ENCODE measurements around the gene CKM.
"Not testable (repeated sequence)": the region's sequence is repeated elsewhere in the genome, so short reads cannot be mapped to it uniquely, and the experiment has no call there.

The CKM gene

GRCh38 chr19:45312285-45312684, 10.4 kb downstream of the CKM start:
- H3K9me3 ChIP-seq (ENCODE audit: control insufficient read depth in 1 of 2, low read length in 2 of 2); H3K36me3 ChIP-seq (ENCODE audit: control insufficient read depth in 1 of 2, insufficient read depth in 2 of 2, low read length in 2 of 2); H3K4me1 ChIP-seq (ENCODE audit: control insufficient read depth in 1 of 2, insufficient read depth in 2 of 2, low read length in 2 of 2); H3K27me3 ChIP-seq (ENCODE audit: low read depth, low read length); H3K27ac ChIP-seq (ENCODE audit: low read length); H3K4me3 ChIP-seq (ENCODE audit: low read depth in 1 of 2, low read length in 2 of 2): not testable (repeated sequence)

GRCh38 chr19:45311621-45312020, 11.1 kb downstream of the CKM start:
- Histone ChIP-seq H3K4me3 (ENCODE audit: low read depth in 1 of 2, low read length in 2 of 2) (no peak overlapping the region), H3K27ac (ENCODE audit: low read length) (no peak overlapping the region), H3K36me3 (ENCODE audit: control insufficient read depth in 1 of 2, insufficient read depth in 2 of 2, low read length in 2 of 2) (no peaks in the 10 kb centered on the region), H3K4me1 (ENCODE audit: control insufficient read depth in 1 of 2, insufficient read depth in 2 of 2, low read length in 2 of 2) (no peaks in the 10 kb centered on the region), H3K27me3 (ENCODE audit: low read depth, low read length) (no peaks in the 10 kb centered on the region), H3K9me3 (ENCODE audit: control insufficient read depth in 1 of 2, low read length in 2 of 2) (no peaks in the 10 kb centered on the region)

- H3K27ac ChIP-seq (ENCODE audit: low read length); H3K4me1 ChIP-seq (ENCODE audit: control insufficient read depth in 1 of 2, insufficient read depth in 2 of 2, low read length in 2 of 2): not testable (repeated sequence)
Observed at GRCh38 chr19:45309322-45309721, 13.4 kb downstream of the CKM start.

GRCh38 chr19:45307361-45307760, 15.3 kb downstream of the CKM start:
- H3K27ac ChIP-seq (ENCODE audit: low read length) = no peak overlapping the region
- peaks cover 0 to 4% of the 10 kb centered on the region in 2 donors for H3K9me3 ChIP-seq (ENCODE audit: control insufficient read depth in 1 of 2, low read length in 2 of 2)
- no peak overlapping the region for H3K4me3 ChIP-seq (ENCODE audit: low read depth in 1 of 2, low read length in 2 of 2)
- H3K36me3 ChIP-seq (ENCODE audit: control insufficient read depth in 1 of 2, insufficient read depth in 2 of 2, low read length in 2 of 2) = peaks cover 0 to 7% of the 10 kb centered on the region in 2 donors
- no peaks in the 10 kb centered on the region for H3K4me1 ChIP-seq (ENCODE audit: control insufficient read depth in 1 of 2, insufficient read depth in 2 of 2, low read length in 2 of 2)
- no peaks in the 10 kb centered on the region for H3K27me3 ChIP-seq (ENCODE audit: low read depth, low read length)

More at GRCh38 chr19:45309322-45309721, 13.4 kb downstream of the CKM start:
- not testable (repeated sequence) for H3K27me3 ChIP-seq (ENCODE audit: low read depth, low read length); H3K4me3 ChIP-seq (ENCODE audit: low read depth in 1 of 2, low read length in 2 of 2); H3K9me3 ChIP-seq (ENCODE audit: control insufficient read depth in 1 of 2, low read length in 2 of 2); H3K36me3 ChIP-seq (ENCODE audit: control insufficient read depth in 1 of 2, insufficient read depth in 2 of 2, low read length in 2 of 2)

- Histone ChIP-seq H3K4me1 (ENCODE audit: control insufficient read depth in 1 of 2, insufficient read depth in 2 of 2, low read length in 2 of 2) (no peaks in the 10 kb centered on the region), H3K27me3 (ENCODE audit: low read depth, low read length) (no peaks in the 10 kb centered on the region), H3K4me3 (ENCODE audit: low read depth in 1 of 2, low read length in 2 of 2) (no peak overlapping the region), H3K9me3 (ENCODE audit: control insufficient read depth in 1 of 2, low read length in 2 of 2) (peaks cover 0 to 4% of the 10 kb centered on the region in 2 donors), H3K27ac (ENCODE audit: low read length) (no peak overlapping the region), H3K36me3 (ENCODE audit: control insufficient read depth in 1 of 2, insufficient read depth in 2 of 2, low read length in 2 of 2) (peaks cover 0 to 12% of the 10 kb centered on the region in 2 donors)
Observed at GRCh38 chr19:45306518-45307027, 16.1 kb downstream of the CKM start.

- H3K36me3 ChIP-seq (ENCODE audit: control insufficient read depth in 1 of 2, insufficient read depth in 2 of 2, low read length in 2 of 2) = peaks cover 0 to 12% of the 10 kb centered on the region in 2 donors
- no peaks in the 10 kb centered on the region for H3K27me3 ChIP-seq (ENCODE audit: low read depth, low read length)
- no peak overlapping the region for H3K4me3 ChIP-seq (ENCODE audit: low read depth in 1 of 2, low read length in 2 of 2)
- H3K27ac ChIP-seq (ENCODE audit: low read length) = no peak overlapping the region
- peaks cover 0 to 4% of the 10 kb centered on the region in 2 donors for H3K9me3 ChIP-seq (ENCODE audit: control insufficient read depth in 1 of 2, low read length in 2 of 2)
- no peaks in the 10 kb centered on the region for H3K4me1 ChIP-seq (ENCODE audit: control insufficient read depth in 1 of 2, insufficient read depth in 2 of 2, low read length in 2 of 2)
Observed at GRCh38 chr19:45306040-45306439, 16.6 kb downstream of the CKM start.

DNA sequence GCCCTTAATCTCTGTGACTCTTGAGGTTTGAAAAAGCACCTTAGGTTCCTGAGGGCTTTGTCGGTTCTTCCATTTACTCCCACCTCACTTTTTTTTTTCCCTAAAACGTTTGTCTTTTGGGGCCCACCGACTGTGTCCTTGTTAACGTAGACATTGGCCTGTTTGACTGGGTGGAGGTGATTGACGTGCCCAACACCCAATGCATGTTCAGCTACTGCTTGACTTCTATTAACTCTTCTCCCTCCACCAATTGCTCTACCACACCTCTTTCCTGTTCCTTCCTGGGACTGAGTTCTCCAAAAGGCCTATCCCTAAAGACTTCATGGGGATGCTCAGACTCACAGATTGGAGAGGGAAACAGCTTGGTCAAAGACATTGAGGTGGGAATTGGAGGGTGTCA, 17.3 kb downstream of the CKM start:
- H3K36me3 ChIP-seq (ENCODE audit: control insufficient read depth in 1 of 2, insufficient read depth in 2 of 2, low read length in 2 of 2) = peaks cover 0 to 12% of the 10 kb centered on the region in 2 donors
- H3K27me3 ChIP-seq (ENCODE audit: low read depth, low read length) = no peaks in the 10 kb centered on the region
- H3K27ac ChIP-seq (ENCODE audit: low read length) = no peak overlapping the region
- H3K4me3 ChIP-seq (ENCODE audit: low read depth in 1 of 2, low read length in 2 of 2) = no peak overlapping the region
- H3K4me1 ChIP-seq (ENCODE audit: control insufficient read depth in 1 of 2, insufficient read depth in 2 of 2, low read length in 2 of 2) = peaks cover 0 to 3% of the 10 kb centered on the region in 2 donors
- H3K9me3 ChIP-seq (ENCODE audit: control insufficient read depth in 1 of 2, low read length in 2 of 2) = peaks cover 0 to 4% of the 10 kb centered on the region in 2 donors

DNA sequence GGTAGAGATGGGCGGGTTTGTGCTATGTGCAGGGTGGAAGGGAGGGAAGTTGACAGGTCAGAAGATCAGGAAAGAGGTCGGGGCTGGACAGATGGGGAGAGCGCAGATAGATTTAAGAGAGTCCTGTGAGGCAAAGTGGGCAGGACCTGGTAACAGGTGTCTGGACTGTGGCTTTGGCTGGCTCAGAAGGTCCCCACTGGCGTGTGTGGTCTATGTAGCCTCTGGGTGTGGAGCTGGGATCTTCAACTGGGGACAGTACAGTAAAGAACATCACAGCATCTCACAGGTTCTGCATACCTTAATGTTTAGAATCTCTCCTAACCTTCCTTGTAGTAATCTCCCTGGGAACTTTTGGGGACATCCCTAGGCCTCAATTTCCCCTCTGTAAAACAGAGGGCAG, 17.7 kb downstream of the CKM start:
- H3K27ac ChIP-seq (ENCODE audit: low read length) = no peak overlapping the region
- peaks cover 0 to 4% of the 10 kb centered on the region in 2 donors for H3K4me1 ChIP-seq (ENCODE audit: control insufficient read depth in 1 of 2, insufficient read depth in 2 of 2, low read length in 2 of 2)
- H3K27me3 ChIP-seq (ENCODE audit: low read depth, low read length) = no peaks in the 10 kb centered on the region
- H3K4me3 ChIP-seq (ENCODE audit: low read depth in 1 of 2, low read length in 2 of 2) = no peak overlapping the region
- peaks cover 0 to 4% of the 10 kb centered on the region in 2 donors for H3K9me3 ChIP-seq (ENCODE audit: control insufficient read depth in 1 of 2, low read length in 2 of 2)
- peaks cover 0 to 12% of the 10 kb centered on the region in 2 donors for H3K36me3 ChIP-seq (ENCODE audit: control insufficient read depth in 1 of 2, insufficient read depth in 2 of 2, low read length in 2 of 2)

- no peak overlapping the region for H3K4me3 ChIP-seq (ENCODE audit: low read depth in 1 of 2, low read length in 2 of 2)
- H3K4me1 ChIP-seq (ENCODE audit: control insufficient read depth in 1 of 2, insufficient read depth in 2 of 2, low read length in 2 of 2) = peaks cover 0 to 4% of the 10 kb centered on the region in 2 donors
- H3K9me3 ChIP-seq (ENCODE audit: control insufficient read depth in 1 of 2, low read length in 2 of 2) = peaks cover 0 to 4% of the 10 kb centered on the region in 2 donors
- no peaks in the 10 kb centered on the region for H3K27me3 ChIP-seq (ENCODE audit: low read depth, low read length)
- H3K36me3 ChIP-seq (ENCODE audit: control insufficient read depth in 1 of 2, insufficient read depth in 2 of 2, low read length in 2 of 2) = peaks cover 0 to 18% of the 10 kb centered on the region in 2 donors
- H3K27ac ChIP-seq (ENCODE audit: low read length) = no peak overlapping the region
Observed at GRCh38 chr19:45304141-45304926, 18.3 kb downstream of the CKM start.

DNA sequence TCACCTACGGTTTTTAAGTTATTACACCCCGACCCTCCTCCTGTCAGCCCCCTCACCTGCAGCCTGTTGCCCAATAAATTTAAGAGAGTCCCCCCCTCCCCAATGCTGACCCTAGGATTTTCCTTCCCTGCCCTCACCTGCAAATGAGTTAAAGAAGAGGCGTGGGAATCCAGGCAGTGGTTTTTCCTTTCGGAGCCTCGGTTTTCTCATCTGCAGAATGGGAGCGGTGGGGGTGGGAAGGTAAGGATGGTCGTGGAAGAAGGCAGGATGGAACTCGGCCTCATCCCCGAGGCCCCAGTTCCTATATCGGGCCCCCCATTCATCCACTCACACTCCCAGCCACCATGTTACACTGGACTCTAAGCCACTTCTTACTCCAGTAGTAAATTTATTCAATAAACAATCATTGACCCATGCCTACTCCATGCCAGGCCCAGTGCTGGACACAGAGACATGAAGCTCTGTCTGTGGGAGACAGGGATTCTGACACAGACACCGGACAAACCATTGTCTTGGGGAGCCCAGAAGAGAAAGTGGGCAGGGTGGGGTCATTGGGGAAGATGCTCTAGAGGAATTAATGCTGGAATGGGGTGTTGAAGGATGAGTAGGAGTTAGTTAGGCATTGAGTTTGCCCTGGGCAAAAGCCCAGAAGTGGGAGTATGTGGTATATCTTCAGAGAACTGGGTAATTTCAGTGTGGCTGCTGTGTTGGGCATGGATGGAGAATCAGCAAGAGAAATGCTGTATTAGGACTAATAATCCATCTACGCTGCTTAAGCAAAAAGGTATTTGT, 19.2 kb downstream of the CKM start:
- Histone ChIP-seq H3K27ac (ENCODE audit: low read length) (no peak overlapping the region), H3K9me3 (ENCODE audit: control insufficient read depth in 1 of 2, low read length in 2 of 2) (peaks cover 0 to 4% of the 10 kb centered on the region in 2 donors), H3K4me3 (ENCODE audit: low read depth in 1 of 2, low read length in 2 of 2) (no peak overlapping the region), H3K27me3 (ENCODE audit: low read depth, low read length) (no peaks in the 10 kb centered on the region), H3K4me1 (ENCODE audit: control insufficient read depth in 1 of 2, insufficient read depth in 2 of 2, low read length in 2 of 2) (peaks cover 0 to 4% of the 10 kb centered on the region in 2 donors), H3K36me3 (ENCODE audit: control insufficient read depth in 1 of 2, insufficient read depth in 2 of 2, low read length in 2 of 2) (peaks cover under 1 to 21% of the 10 kb centered on the region in 2 donors)

DNA sequence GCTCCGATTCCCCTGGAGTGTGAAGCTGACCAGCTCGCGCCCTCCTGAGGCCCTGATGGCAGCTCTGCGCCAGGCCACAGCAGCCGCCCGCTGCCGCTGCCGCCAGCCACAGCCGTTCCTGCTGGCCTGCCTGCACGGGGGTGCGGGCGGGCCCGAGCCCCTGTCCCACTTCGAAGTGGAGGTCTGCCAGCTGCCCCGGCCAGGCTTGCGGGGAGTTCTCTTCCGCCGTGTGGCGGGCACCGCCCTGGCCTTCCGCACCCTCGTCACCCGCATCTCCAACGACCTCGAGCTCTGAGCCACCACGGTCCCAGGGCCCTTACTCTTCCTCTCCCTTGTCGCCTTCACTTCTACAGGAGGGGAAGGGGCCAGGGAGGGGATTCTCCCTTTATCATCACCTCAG, 20.3 kb downstream of the CKM start:
- Histone ChIP-seq H3K4me1 (ENCODE audit: control insufficient read depth in 1 of 2, insufficient read depth in 2 of 2, low read length in 2 of 2) (peaks cover 0 to 4% of the 10 kb centered on the region in 2 donors), H3K4me3 (ENCODE audit: low read depth in 1 of 2, low read length in 2 of 2) (no peak overlapping the region), H3K27ac (ENCODE audit: low read length) (no peak overlapping the region), H3K36me3 (ENCODE audit: control insufficient read depth in 1 of 2, insufficient read depth in 2 of 2, low read length in 2 of 2) (peaks cover 5 to 31% of the 10 kb centered on the region in 2 donors), H3K27me3 (ENCODE audit: low read depth, low read length) (no peaks in the 10 kb centered on the region), H3K9me3 (ENCODE audit: control insufficient read depth in 1 of 2, low read length in 2 of 2) (peaks cover 0 to 4% of the 10 kb centered on the region in 2 donors)

All from muscle layer of duodenum (tissue), 2 donors.